Activated T-helper 1 cell treated with Interleukin-2 at 50 U/mL for 16 hours (primary cell): ENCODE measurements around the gene OR6C74.

Source experiments
- DNase-seq: peaks from one replicate; pipeline ENCODE4 v3.0.0-alpha.2; 2020; ENCODE audit warnings: low read depth

The OR6C74 gene

GRCh38 chr12:55244309-55244708 is at the start of gene OR6C74:
TSS of gene OR6C74 (plus strand) at chr12:55244609. CDS start at chr12:55247288, 2,679 bp downstream.
- no peak for DNase-seq

GRCh38 chr12:55220725-55221124 is 23.7 kb upstream of the OR6C74 start, which contains the start of gene OR10A7:
TSS of gene OR10A7 (plus strand) at chr12:55221025. CDS start at chr12:55221025, 0 bp downstream.
- no peak for DNase-seq

GRCh38 chr12:55226523-55226922 is 17.9 kb upstream of the OR6C74 start:
- no peak for DNase-seq

GRCh38 chr12:55227643-55228042 is 16.8 kb upstream of the OR6C74 start:
- DNase-seq: no peak

- DNase-seq: no peak
Measured at GRCh38 chr12:55246159-55246558, 1.8 kb downstream of the OR6C74 start.

GRCh38 chr12:55250944-55251343 is 6.5 kb downstream of the OR6C74 start:
- no peak for DNase-seq

- no peak for DNase-seq
Measured at GRCh38 chr12:55253281-55253680, 8.9 kb downstream of the OR6C74 start.

- DNase-seq: no peak
Measured at GRCh38 chr12:55256831-55257230, 12.4 kb downstream of the OR6C74 start.

GRCh38 chr12:55258303-55258702 is 13.9 kb downstream of the OR6C74 start:
- DNase-seq: no peak

- no peak for DNase-seq
Measured at GRCh38 chr12:55280991-55281390, 36.6 kb downstream of the OR6C74 start.

- no peak for DNase-seq
Measured at GRCh38 chr12:55289999-55290398, 45.6 kb downstream of the OR6C74 start.
